Endodermal cell (in vitro differentiated cells): ENCODE data around the gene NUDT4B. TPM values are rescaled to one million over a fixed set of nuclear protein-coding genes. Genes with fewer than 3 reads are reported as not detected.
"Not testable (repeated sequence)": the region's sequence is repeated elsewhere in the genome, so short reads cannot be mapped to it uniquely, and the experiment has no call there.

Experiments used
- DNase-seq: peaks from one replicate; pipeline ENCODE4 v3.0.0-alpha.2; 2017
- H3K27ac ChIP-seq: 2 replicates; pipeline ENCODE4 v1.5.1; 2013; ENCODE audit warnings: mild to moderate bottlenecking, low read depth, low read length, moderate library complexity
- H3K27me3 ChIP-seq: 2 replicates; pipeline ENCODE4 v1.6.1; 2013; ENCODE audit warnings: mild to moderate bottlenecking, low read length, moderate library complexity; ENCODE audit not compliant: insufficient read depth, control insufficient read depth, poor library complexity, severe bottlenecking
- H3K36me3 ChIP-seq: 2 replicates; pipeline ENCODE4 v1.7.0; 2013; ENCODE audit warnings: mild to moderate bottlenecking, low read length, moderate library complexity; ENCODE audit not compliant: control insufficient read depth, insufficient read depth
- H3K4me1 ChIP-seq: one replicate; pipeline ENCODE4 v1.7.0; 2013; ENCODE audit warnings: low read length; ENCODE audit not compliant: control insufficient read depth, insufficient read depth
- H3K4me3 ChIP-seq: 2 replicates; pipeline ENCODE4 v1.5.1; 2013; ENCODE audit warnings: mild to moderate bottlenecking, low read length, moderate library complexity
- H3K9ac ChIP-seq: 2 replicates; pipeline ENCODE4 v1.6.1; 2013; ENCODE audit warnings: mild to moderate bottlenecking, low read length, moderate library complexity; ENCODE audit not compliant: poor library complexity, severe bottlenecking; ENCODE audit errors: extremely low read depth
- H3K9me3 ChIP-seq: 2 replicates; pipeline ENCODE4 v1.6.1; 2013; ENCODE audit warnings: mild to moderate bottlenecking, low read length, moderate library complexity; ENCODE audit not compliant: control insufficient read depth
- H3K27ac Mint-ChIP-seq: 2 replicates; pipeline ENCODE4 v1.8.0; 2020; ENCODE audit warnings: mixed read lengths
- H3K27me3 Mint-ChIP-seq: 2 replicates; pipeline ENCODE4 v1.8.0; 2021; ENCODE audit warnings: mild to moderate bottlenecking, mixed read lengths; ENCODE audit not compliant: insufficient read depth
- H3K36me3 Mint-ChIP-seq: 2 replicates; pipeline ENCODE4 v1.8.0; 2020; ENCODE audit warnings: low read depth, mixed read lengths
- H3K4me1 Mint-ChIP-seq: 2 replicates; pipeline ENCODE4 v1.8.0; 2020; ENCODE audit warnings: mixed read lengths
- H3K4me3 Mint-ChIP-seq: 2 replicates; pipeline ENCODE4 v1.8.0; 2020; ENCODE audit warnings: mild to moderate bottlenecking, moderate library complexity, mixed read lengths
- H3K9me3 Mint-ChIP-seq: 2 replicates; pipeline ENCODE4 v1.8.0; 2020; ENCODE audit warnings: mild to moderate bottlenecking, mixed read lengths
- WGBS, 2 experiments: methylation state at CpG; one replicate each; pipeline versions ENCODE4 v1.1.5 to v1.1.7; 2013; ENCODE audit warnings: missing lambda C conversion rate in 2 of 2, mixed read lengths in 1 of 2; ENCODE audit not compliant: insufficient coverage in 1 of 2, insufficient read length in 1 of 2; 5-methylcytosine and 5-hydroxymethylcytosine counted together
- total RNA-seq, 2 donors: library from RNA; stranded (reverse); fragmentation: NEBNext Ultra II Directional in 1 of 2; extraction: Animal tissue kit (Norgen Biotek cat#: 25700) in 1 of 2; gene quantifications; 2 replicates in 1 of 2; 3 replicates in 1 of 2; pipeline ENCODE4 v1.2.1, GENCODE V29; 2021

The NUDT4B gene
- total RNA-seq, 2 donors from 2014 or later, result 0.71 to 1.5 TPM

GRCh38 chr1:148769495-148769894, 20.9 kb downstream of the NUDT4B start:
- H3K9me3 ChIP-seq, H3K4me3 Mint-ChIP-seq, H3K27ac Mint-ChIP-seq: not testable (repeated sequence)

GRCh38 chr1:148773690-148774089, 25.1 kb downstream of the NUDT4B start:
- WGBS, 2 experiments, result no CpG with 5 or more reads among the region's 4 CpGs
- H3K4me1 Mint-ChIP-seq, H3K27ac ChIP-seq, H3K27ac Mint-ChIP-seq, H3K4me3 Mint-ChIP-seq, H3K36me3 Mint-ChIP-seq, H3K4me1 ChIP-seq, H3K9me3 Mint-ChIP-seq, H3K27me3 Mint-ChIP-seq, H3K4me3 ChIP-seq, H3K27me3 ChIP-seq, DNase-seq, H3K36me3 ChIP-seq, H3K9me3 ChIP-seq, H3K9ac ChIP-seq: not testable (repeated sequence)

More at GRCh38 chr1:148769495-148769894, 20.9 kb downstream of the NUDT4B start:
- H3K27ac ChIP-seq, H3K9me3 Mint-ChIP-seq, H3K4me3 ChIP-seq, H3K27me3 ChIP-seq, H3K9ac ChIP-seq, H3K36me3 ChIP-seq, H3K36me3 Mint-ChIP-seq, H3K4me1 Mint-ChIP-seq, H3K27me3 Mint-ChIP-seq, DNase-seq, H3K4me1 ChIP-seq: not testable (repeated sequence)
- no CpG with 5 or more reads among the region's 3 CpGs for WGBS, 2 experiments

GRCh38 chr1:148774102-148774501, 25.5 kb downstream of the NUDT4B start:
- H3K4me3 Mint-ChIP-seq, H3K27me3 Mint-ChIP-seq, H3K36me3 Mint-ChIP-seq, H3K4me3 ChIP-seq, H3K9ac ChIP-seq, H3K27me3 ChIP-seq, H3K9me3 ChIP-seq, H3K27ac ChIP-seq, H3K9me3 Mint-ChIP-seq, H3K36me3 ChIP-seq, H3K4me1 Mint-ChIP-seq, H3K27ac Mint-ChIP-seq, DNase-seq, H3K4me1 ChIP-seq: not testable (repeated sequence)
- WGBS, 2 experiments, result no CpG with 5 or more reads among the region's 1 CpG

GRCh38 chr1:148775263-148775662, 26.7 kb downstream of the NUDT4B start:
- not testable (repeated sequence) for H3K27ac ChIP-seq, H3K4me3 ChIP-seq, H3K4me1 ChIP-seq, H3K4me1 Mint-ChIP-seq, DNase-seq, H3K27me3 ChIP-seq, H3K36me3 Mint-ChIP-seq, H3K9me3 Mint-ChIP-seq, H3K27ac Mint-ChIP-seq, H3K27me3 Mint-ChIP-seq, H3K9me3 ChIP-seq, H3K9ac ChIP-seq, H3K4me3 Mint-ChIP-seq, H3K36me3 ChIP-seq
- WGBS, 2 experiments, result no CpG with 5 or more reads among the region's 2 CpGs

GRCh38 chr1:148777649-148778048, 29.1 kb downstream of the NUDT4B start:
- H3K4me1 Mint-ChIP-seq, H3K36me3 Mint-ChIP-seq, H3K27me3 Mint-ChIP-seq, H3K9me3 ChIP-seq, H3K4me3 ChIP-seq, H3K36me3 ChIP-seq, H3K4me1 ChIP-seq, H3K9me3 Mint-ChIP-seq, H3K9ac ChIP-seq, DNase-seq, H3K27me3 ChIP-seq, H3K4me3 Mint-ChIP-seq, H3K27ac Mint-ChIP-seq, H3K27ac ChIP-seq: not testable (repeated sequence)
- WGBS, 2 experiments, result no CpG with 5 or more reads among the region's 1 CpG

DNA sequence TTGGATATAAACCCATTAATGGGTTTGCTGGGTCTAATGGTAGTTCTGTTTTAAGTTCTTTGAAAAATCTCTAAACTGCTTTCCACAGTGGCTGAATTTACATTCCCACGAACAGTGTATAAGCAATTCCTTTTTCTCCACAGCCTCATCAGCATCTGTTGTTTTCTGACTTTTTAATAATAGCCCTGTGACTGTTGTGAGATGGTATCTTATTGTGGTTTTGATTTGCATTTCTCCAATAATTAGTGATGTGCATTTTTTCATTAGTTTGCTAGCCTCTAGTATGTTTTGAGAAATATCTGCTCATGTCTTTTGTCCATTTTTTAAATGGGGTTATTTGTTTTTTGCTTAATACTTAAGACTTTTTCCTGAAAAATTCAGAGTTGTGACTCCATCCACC, 31.8 kb downstream of the NUDT4B start:
- H3K4me1 Mint-ChIP-seq, H3K4me3 Mint-ChIP-seq, H3K9ac ChIP-seq, H3K9me3 ChIP-seq, H3K27ac Mint-ChIP-seq, H3K36me3 Mint-ChIP-seq, H3K27ac ChIP-seq, H3K4me3 ChIP-seq, H3K36me3 ChIP-seq, H3K4me1 ChIP-seq, H3K27me3 ChIP-seq, H3K27me3 Mint-ChIP-seq, DNase-seq, H3K9me3 Mint-ChIP-seq: not testable (repeated sequence)
- no CpG with 5 or more reads among the region's 1 CpG for WGBS, 2 experiments

- not testable (repeated sequence) for H3K4me1 ChIP-seq, H3K27me3 ChIP-seq, H3K27ac ChIP-seq, H3K4me1 Mint-ChIP-seq, DNase-seq, H3K36me3 Mint-ChIP-seq, H3K27ac Mint-ChIP-seq, H3K4me3 ChIP-seq, H3K27me3 Mint-ChIP-seq, H3K9ac ChIP-seq, H3K9me3 Mint-ChIP-seq, H3K9me3 ChIP-seq, H3K36me3 ChIP-seq, H3K4me3 Mint-ChIP-seq
- WGBS, 2 experiments, result no CpG with 5 or more reads among the region's 23 CpGs
Measured at GRCh38 chr1:148791543-148792099, 43.0 kb downstream of the NUDT4B start.
